Measurements from ENCODE around the gene HMBS.

HMBS gene

DNA sequence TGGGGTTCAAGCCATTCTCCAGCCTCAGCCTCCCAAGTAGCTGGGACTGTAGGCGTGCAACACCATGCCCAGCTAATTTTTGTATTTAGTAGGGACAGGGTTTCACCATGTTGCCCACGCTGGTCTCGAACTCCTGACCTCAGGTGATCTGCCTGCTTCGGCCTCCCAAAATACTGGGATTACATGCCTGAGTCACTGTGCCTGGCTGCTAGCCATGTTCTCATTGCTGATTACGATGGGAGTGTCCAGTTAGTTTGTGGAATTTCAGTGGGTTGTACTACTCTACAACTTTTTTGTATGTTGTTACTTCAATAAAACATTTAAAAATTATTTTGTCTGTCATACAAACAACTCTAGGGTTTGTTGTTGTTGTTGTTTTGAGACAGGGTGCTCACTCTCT, 21.9 kb upstream of the HMBS start:
- Histone ChIP-seq H3K4me3 (ENCODE audit: low read depth, low read length, poor library complexity, severe bottlenecking) (no peak overlapping the region), H3F3A (ENCODE audit: insufficient read depth, low read length) (no peaks in the 10 kb centered on the region), H2AFZ (ENCODE audit: low read length) (no peak overlapping the region), H3K79me2 (ENCODE audit: insufficient read depth, low read length) (peaks cover under 1% of the 10 kb centered on the region; the same call in 1 of the 2 replicates), H3K9me2 (ENCODE audit: low read depth, low read length) (no peaks in the 10 kb centered on the region), H3K27me3 (ENCODE audit: insufficient read depth, low read length) (no peaks in the 10 kb centered on the region), H3K4me2 (ENCODE audit: low read length) (no peak overlapping the region), H3K4me1 (ENCODE audit: insufficient read depth, low read length, severe bottlenecking) (peaks cover 28% of the 10 kb centered on the region), H3K9me3 (ENCODE audit: low read length) (no peaks in the 10 kb centered on the region), H4K20me1 (ENCODE audit: insufficient read depth, low read length) (no peaks in the 10 kb centered on the region), H3K27ac (ENCODE audit: low read depth, low read length, poor library complexity, severe bottlenecking) (no peak overlapping the region), H3K36me3 (ENCODE audit: insufficient read depth, low read length) (no peaks in the 10 kb centered on the region), H3K9ac (ENCODE audit: low read length) (no peak overlapping the region)
- no peak for TF ChIP-seq EZH2 (IDR thresholded peaks at IDR 0.05; ENCODE audit: borderline replicate concordance, low read length)
- TF ChIP-seq, protein P1, sequence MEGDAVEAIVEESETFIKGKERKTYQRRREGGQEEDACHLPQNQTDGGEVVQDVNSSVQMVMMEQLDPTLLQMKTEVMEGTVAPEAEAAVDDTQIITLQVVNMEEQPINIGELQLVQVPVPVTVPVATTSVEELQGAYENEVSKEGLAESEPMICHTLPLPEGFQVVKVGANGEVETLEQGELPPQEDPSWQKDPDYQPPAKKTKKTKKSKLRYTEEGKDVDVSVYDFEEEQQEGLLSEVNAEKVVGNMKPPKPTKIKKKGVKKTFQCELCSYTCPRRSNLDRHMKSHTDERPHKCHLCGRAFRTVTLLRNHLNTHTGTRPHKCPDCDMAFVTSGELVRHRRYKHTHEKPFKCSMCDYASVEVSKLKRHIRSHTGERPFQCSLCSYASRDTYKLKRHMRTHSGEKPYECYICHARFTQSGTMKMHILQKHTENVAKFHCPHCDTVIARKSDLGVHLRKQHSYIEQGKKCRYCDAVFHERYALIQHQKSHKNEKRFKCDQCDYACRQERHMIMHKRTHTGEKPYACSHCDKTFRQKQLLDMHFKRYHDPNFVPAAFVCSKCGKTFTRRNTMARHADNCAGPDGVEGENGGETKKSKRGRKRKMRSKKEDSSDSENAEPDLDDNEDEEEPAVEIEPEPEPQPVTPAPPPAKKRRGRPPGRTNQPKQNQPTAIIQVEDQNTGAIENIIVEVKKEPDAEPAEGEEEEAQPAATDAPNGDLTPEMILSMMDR (IDR thresholded peaks at IDR 0.05; ENCODE audit: low read length), result no peak

DNA sequence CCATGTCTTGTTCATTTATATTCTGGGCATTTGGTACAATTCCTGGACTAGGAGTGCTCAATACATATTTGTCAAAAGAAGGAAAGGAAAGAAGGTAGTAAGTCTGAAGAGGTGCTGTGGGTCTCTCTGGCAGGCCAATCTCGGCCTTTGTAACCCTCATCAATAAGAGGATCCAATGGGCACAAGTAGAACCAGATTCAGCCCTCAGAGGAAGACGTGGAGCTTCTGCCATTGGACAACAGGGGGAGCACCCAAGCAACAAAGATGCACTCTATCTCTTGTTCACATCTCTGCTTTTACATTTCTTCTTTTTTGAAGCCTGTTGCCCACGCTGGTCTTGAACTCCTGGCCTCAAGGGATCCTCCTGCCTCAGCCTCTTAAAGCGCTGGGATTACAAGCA, 19.3 kb upstream of the HMBS start:
- no peak overlapping the region for H3K4me2 ChIP-seq (ENCODE audit: low read length)
- no peak overlapping the region for H2AFZ ChIP-seq (ENCODE audit: low read length)

DNA sequence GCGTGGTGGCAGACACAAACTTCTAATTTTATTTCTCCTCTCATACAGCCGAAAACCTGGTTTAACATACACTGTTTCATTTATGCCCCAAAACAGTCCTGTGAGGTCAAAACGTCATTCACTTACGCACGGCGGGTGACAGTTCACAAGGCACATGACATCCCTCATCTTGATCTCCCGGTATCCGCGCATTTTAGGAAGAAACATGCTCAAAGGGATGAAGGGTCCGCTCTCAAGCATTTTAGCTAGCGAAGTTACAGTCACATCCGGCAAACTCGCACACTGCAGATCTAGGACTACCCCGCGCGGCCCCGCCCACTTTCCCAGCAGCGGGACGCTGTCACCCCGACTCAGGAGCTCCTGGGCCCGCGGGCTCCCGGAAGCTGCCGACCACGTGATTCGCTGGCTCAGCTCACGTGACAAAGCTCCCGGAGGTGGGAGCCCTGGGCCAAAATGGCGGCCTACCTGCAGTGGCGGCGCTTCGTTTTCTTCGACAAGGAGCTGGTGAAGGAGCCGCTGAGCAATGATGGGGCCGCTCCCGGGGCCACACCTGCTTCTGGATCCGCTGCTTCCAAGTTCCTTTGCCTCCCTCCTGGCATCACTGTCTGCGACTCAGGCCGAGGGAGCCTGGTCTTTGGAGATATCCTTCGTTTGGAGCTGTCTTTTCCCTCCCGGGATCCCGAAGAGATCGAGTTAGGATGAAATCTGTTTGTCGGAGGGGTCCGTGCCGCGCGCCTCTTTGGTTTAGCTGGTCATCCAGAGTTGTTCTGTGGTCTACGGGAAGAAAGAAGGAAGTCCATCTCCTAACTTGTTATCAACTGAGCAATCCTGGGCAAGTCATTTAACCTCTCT, 17.1 kb upstream of the HMBS start, which contains the start of gene VPS11:
Gene VPS11 (plus strand): TSS at position 448 of the 852 bp plus-strand sequence. CDS start 6 bp downstream, at position 454.
- Histone ChIP-seq H3K79me2 (ENCODE audit: insufficient read depth, low read length) (peaks cover 6% of the 10 kb centered on the region; the same call in 1 of the 2 replicates), H3K27ac (ENCODE audit: low read depth, low read length, poor library complexity, severe bottlenecking) (peak within 1 kb of the TSS; percentile 50), H3K9ac (ENCODE audit: low read length) (peak within 1 kb of the TSS; percentile 100), H3K27me3 (ENCODE audit: insufficient read depth, low read length) (no peaks in the 10 kb centered on the region), H2AFZ (ENCODE audit: low read length) (peak within 1 kb of the TSS; percentile 88; the same call in 1 of the 2 replicates), H3K36me3 (ENCODE audit: insufficient read depth, low read length) (peaks cover 12% of the 10 kb centered on the region), H3K4me1 (ENCODE audit: insufficient read depth, low read length, severe bottlenecking) (peaks cover 39% of the 10 kb centered on the region), H3K4me2 (ENCODE audit: low read length) (peak within 1 kb of the TSS; percentile 99), H3K9me2 (ENCODE audit: low read depth, low read length) (no peaks in the 10 kb centered on the region), H3K9me3 (ENCODE audit: low read length) (no peaks in the 10 kb centered on the region), H3K4me3 (ENCODE audit: low read depth, low read length, poor library complexity, severe bottlenecking) (peak within 1 kb of the TSS; percentile 100), H4K20me1 (ENCODE audit: insufficient read depth, low read length) (no peaks in the 10 kb centered on the region), H3F3A (ENCODE audit: insufficient read depth, low read length) (no peaks in the 10 kb centered on the region)
- TF ChIP-seq EZH2 (IDR thresholded peaks at IDR 0.05; ENCODE audit: borderline replicate concordance, low read length), result no peak
- TF ChIP-seq, protein P1 (IDR thresholded peaks at IDR 0.05; ENCODE audit: low read length), result no peak

More for the DNA sequence above, 19.3 kb upstream of the HMBS start:
- Histone ChIP-seq H3K9ac (ENCODE audit: low read length) (no peak overlapping the region), H3K79me2 (ENCODE audit: insufficient read depth, low read length) (peaks cover 6% of the 10 kb centered on the region; the same call in 1 of the 2 replicates), H3K4me3 (ENCODE audit: low read depth, low read length, poor library complexity, severe bottlenecking) (no peak overlapping the region), H3K4me1 (ENCODE audit: insufficient read depth, low read length, severe bottlenecking) (peaks cover 39% of the 10 kb centered on the region), H3K36me3 (ENCODE audit: insufficient read depth, low read length) (peaks cover 3% of the 10 kb centered on the region; the same call in 1 of the 2 replicates), H3K27me3 (ENCODE audit: insufficient read depth, low read length) (no peaks in the 10 kb centered on the region), H3K9me2 (ENCODE audit: low read depth, low read length) (no peaks in the 10 kb centered on the region), H4K20me1 (ENCODE audit: insufficient read depth, low read length) (no peaks in the 10 kb centered on the region), H3K9me3 (ENCODE audit: low read length) (no peaks in the 10 kb centered on the region), H3K27ac (ENCODE audit: low read depth, low read length, poor library complexity, severe bottlenecking) (no peak overlapping the region), H3F3A (ENCODE audit: insufficient read depth, low read length) (no peaks in the 10 kb centered on the region)
- TF ChIP-seq EZH2 (IDR thresholded peaks at IDR 0.05; ENCODE audit: borderline replicate concordance, low read length), result no peak
- TF ChIP-seq, protein P1 (IDR thresholded peaks at IDR 0.05; ENCODE audit: low read length), result peak; percentile 58
